Stimulated activated naive CD8-positive, alpha-beta T cell treated with anti-CD3 and anti-CD28 coated beads, Interleukin-15, Interleukin-2, amounts not matched to agents 100 ng/mL and 50 ng/mL, for 24 hours (primary cell): ENCODE data around the gene SLC19A2.
A peak's percentile ranks its signal among the peaks of the same experiment; 100 is the strongest.

Experiments used
- H3K27ac Mint-ChIP-seq: one replicate; pipeline ENCODE4 v1.8.0; 2021; ENCODE audit warnings: mild to moderate bottlenecking, mixed read lengths
- H3K27me3 Mint-ChIP-seq: one replicate; pipeline ENCODE4 v1.8.0; 2021; ENCODE audit warnings: mixed read lengths
- H3K36me3 Mint-ChIP-seq: one replicate; pipeline ENCODE4 v1.8.0; 2021; ENCODE audit warnings: low read depth, mixed read lengths
- H3K4me1 Mint-ChIP-seq: one replicate; pipeline ENCODE4 v1.8.0; 2021; ENCODE audit warnings: low read depth, mixed read lengths
- H3K4me3 Mint-ChIP-seq: one replicate; pipeline ENCODE4 v1.8.0; 2021; ENCODE audit warnings: mild to moderate bottlenecking, mixed read lengths
- H3K9me3 Mint-ChIP-seq: one replicate; pipeline ENCODE4 v1.8.0; 2021; ENCODE audit warnings: mixed read lengths

SLC19A2 gene

GRCh38 chr1:169472738-169473137, 13.0 kb downstream of the SLC19A2 start:
- no peaks in the 10 kb centered on the region for H3K9me3 Mint-ChIP-seq
- H3K4me3 Mint-ChIP-seq = no peak overlapping the region
- peaks cover 13% of the 10 kb centered on the region for H3K36me3 Mint-ChIP-seq
- H3K27me3 Mint-ChIP-seq = no peaks in the 10 kb centered on the region
- H3K27ac Mint-ChIP-seq = no peak overlapping the region
- no peaks in the 10 kb centered on the region for H3K4me1 Mint-ChIP-seq

DNA sequence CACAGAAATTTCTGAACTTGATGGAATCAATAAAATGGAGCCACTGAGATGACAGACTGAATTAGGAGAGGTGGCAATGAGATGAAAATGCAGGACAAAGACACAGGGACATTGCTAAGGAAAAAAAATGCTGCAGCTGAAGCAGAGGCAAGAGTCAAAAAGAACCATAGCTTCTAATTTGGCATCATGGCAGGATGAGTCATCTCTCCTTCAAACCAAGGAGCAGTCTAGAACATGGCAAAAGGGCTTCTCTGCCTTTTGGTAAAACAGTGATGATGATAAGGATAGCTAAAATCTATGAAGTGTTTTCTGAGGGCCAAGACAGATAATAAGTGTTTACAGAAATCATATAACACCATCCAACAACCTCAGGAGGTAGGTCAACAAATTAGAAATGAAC, 16.8 kb downstream of the SLC19A2 start:
- H3K27ac Mint-ChIP-seq = no peak overlapping the region
- no peaks in the 10 kb centered on the region for H3K27me3 Mint-ChIP-seq
- no peaks in the 10 kb centered on the region for H3K9me3 Mint-ChIP-seq
- no peaks in the 10 kb centered on the region for H3K4me1 Mint-ChIP-seq
- H3K4me3 Mint-ChIP-seq = no peak overlapping the region
- H3K36me3 Mint-ChIP-seq = peaks cover 6% of the 10 kb centered on the region

- Mint-ChIP-seq H3K9me3 (no peaks in the 10 kb centered on the region), H3K4me1 (no peaks in the 10 kb centered on the region), H3K4me3 (no peak overlapping the region), H3K27ac (no peak overlapping the region), H3K36me3 (peaks cover 6% of the 10 kb centered on the region), H3K27me3 (no peaks in the 10 kb centered on the region)
Measured at GRCh38 chr1:169466259-169467230, 19.2 kb downstream of the SLC19A2 start.

DNA sequence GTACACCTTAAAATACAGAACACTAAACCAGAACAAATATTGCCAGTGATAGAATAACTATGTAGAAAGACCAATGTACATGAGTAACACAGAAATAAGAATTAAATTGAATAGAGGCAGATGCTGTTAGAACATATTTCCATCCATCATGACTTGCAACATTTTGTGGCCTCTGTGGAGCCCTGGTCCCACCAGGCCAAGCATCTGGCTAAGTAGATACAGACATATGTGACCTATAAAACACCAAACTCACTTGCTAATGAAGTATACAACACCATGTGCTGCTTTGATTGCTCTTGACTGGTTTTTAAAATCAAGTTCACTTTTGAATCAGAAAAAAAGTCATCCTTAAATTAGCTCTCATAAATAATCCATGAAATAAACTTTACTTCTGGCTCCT, 20.5 kb downstream of the SLC19A2 start:
- no peak overlapping the region for H3K4me3 Mint-ChIP-seq
- H3K4me1 Mint-ChIP-seq = peaks cover 10% of the 10 kb centered on the region
- H3K9me3 Mint-ChIP-seq = no peaks in the 10 kb centered on the region
- peaks cover 10% of the 10 kb centered on the region for H3K27me3 Mint-ChIP-seq
- H3K36me3 Mint-ChIP-seq = peaks cover 6% of the 10 kb centered on the region
- H3K27ac Mint-ChIP-seq = no peak overlapping the region

DNA sequence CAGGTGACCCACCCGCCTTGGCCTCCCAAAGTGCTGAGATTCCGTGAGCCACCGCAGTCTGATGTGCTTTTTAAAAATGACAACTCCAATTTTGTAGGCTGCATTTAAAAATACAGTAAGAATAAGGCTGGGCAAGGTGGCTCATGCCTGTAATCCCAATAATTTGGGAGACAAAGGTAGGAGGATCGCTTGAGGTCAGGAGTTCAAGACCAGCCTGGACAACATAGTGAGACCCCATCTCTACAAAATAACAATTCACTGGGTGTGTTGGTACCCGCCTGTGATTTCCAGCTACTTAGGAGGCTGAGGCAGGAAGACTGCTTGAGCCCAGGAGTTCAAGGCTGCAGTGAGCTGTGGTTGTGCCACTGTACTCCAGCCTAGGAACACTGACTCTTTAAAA, 23.4 kb downstream of the SLC19A2 start:
- Mint-ChIP-seq H3K9me3 (peaks cover under 1% of the 10 kb centered on the region), H3K27ac (no peak overlapping the region), H3K4me3 (no peak overlapping the region), H3K36me3 (peaks cover under 1% of the 10 kb centered on the region), H3K4me1 (peaks cover 14% of the 10 kb centered on the region), H3K27me3 (peaks cover 17% of the 10 kb centered on the region)

- peaks cover 14% of the 10 kb centered on the region for H3K4me1 Mint-ChIP-seq
- no peak overlapping the region for H3K4me3 Mint-ChIP-seq
- H3K9me3 Mint-ChIP-seq = peaks cover 9% of the 10 kb centered on the region
- peaks cover 22% of the 10 kb centered on the region for H3K27me3 Mint-ChIP-seq
- H3K27ac Mint-ChIP-seq = no peak overlapping the region
- peaks cover 6% of the 10 kb centered on the region for H3K36me3 Mint-ChIP-seq
Measured at GRCh38 chr1:169461390-169462000, 24.2 kb downstream of the SLC19A2 start.

- peaks cover 18% of the 10 kb centered on the region for H3K4me1 Mint-ChIP-seq
- peak overlapping the region; percentile 70 for H3K4me3 Mint-ChIP-seq
- H3K9me3 Mint-ChIP-seq = peaks cover 10% of the 10 kb centered on the region
- H3K27me3 Mint-ChIP-seq = peaks cover 30% of the 10 kb centered on the region
- H3K36me3 Mint-ChIP-seq = peaks cover 6% of the 10 kb centered on the region
- H3K27ac Mint-ChIP-seq = peak overlapping the region; percentile 16
Measured at GRCh38 chr1:169460191-169460833, 25.4 kb downstream of the SLC19A2 start.

DNA sequence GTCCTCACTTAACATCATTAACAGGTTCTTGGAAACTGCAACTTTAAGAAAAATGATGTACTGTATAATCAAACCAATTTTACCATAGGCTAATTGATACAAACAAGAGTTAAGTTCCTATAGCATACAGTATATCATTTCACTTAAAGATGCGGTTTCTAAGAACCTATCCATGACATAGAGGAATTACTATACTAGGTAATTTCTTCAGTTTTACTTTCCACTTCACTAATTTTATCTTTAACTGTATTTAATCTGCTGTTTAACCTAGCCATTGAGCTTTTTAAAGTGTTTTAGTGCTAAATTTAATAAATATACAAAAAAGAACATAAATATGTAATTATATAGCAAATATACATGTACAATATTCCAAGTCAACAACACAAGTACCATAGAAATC, 28.3 kb downstream of the SLC19A2 start:
- Mint-ChIP-seq H3K36me3 (peaks cover 6% of the 10 kb centered on the region), H3K4me3 (no peak overlapping the region), H3K4me1 (peaks cover 18% of the 10 kb centered on the region), H3K27me3 (peaks cover 41% of the 10 kb centered on the region), H3K27ac (no peak overlapping the region), H3K9me3 (peaks cover 10% of the 10 kb centered on the region)

DNA sequence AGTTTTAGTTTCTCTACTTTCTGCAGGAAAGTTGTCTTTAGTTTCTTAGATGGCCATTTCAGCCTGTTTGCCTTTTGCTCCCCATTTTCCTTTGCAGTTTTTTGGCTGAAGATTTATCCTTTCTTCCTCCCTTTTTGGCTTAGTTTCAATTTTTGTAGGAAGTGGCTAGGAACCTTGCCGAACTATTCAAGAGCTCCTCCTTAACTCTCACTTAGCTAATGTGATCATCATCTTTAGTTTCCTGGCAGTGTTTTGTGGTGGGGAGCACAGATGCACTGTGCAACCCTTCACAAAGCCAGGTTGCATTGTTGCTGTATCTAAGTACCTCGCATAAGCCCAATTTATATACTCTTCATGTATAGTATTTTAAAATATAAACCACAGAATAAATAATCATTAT, 29.7 kb downstream of the SLC19A2 start:
- Mint-ChIP-seq H3K9me3 (peaks cover 10% of the 10 kb centered on the region), H3K4me3 (no peak overlapping the region), H3K36me3 (peaks cover 6% of the 10 kb centered on the region), H3K27ac (no peak overlapping the region), H3K27me3 (peaks cover 45% of the 10 kb centered on the region), H3K4me1 (peaks cover 14% of the 10 kb centered on the region)

GRCh38 chr1:169452921-169453320, 32.8 kb downstream of the SLC19A2 start:
- H3K36me3 Mint-ChIP-seq = peaks cover 6% of the 10 kb centered on the region
- H3K4me1 Mint-ChIP-seq = peaks cover 4% of the 10 kb centered on the region
- H3K9me3 Mint-ChIP-seq = peaks cover 10% of the 10 kb centered on the region
- H3K27ac Mint-ChIP-seq = no peak overlapping the region
- H3K4me3 Mint-ChIP-seq = no peak overlapping the region
- peaks cover 43% of the 10 kb centered on the region for H3K27me3 Mint-ChIP-seq

DNA sequence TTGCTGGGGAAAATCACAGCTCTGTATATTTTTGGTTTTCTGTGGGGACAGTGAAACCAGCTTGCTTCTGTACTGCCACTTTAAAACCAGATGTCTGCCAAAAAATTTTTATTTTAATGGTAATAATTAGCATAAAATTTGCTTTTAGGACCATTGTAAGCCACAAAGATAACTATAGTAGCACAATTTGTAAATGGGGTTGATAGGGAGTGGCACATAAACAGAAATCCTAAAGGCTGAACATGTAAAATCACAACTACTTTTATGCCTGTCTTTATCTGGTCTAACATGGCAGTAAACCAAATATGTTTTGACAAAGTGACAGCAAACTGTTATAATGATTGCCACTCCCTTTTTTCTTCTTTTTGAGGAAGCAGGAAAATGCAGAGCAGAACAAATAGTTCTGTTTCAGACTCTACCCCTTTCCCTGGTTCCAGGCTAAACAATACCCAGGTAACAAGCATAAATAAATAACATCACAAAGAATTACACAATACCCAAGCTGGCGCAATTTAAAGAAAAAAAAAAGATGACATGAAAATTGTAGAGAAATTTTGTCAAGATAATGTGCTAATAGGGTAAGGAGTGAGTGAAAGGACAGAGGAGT, 34.4 kb downstream of the SLC19A2 start:
- H3K4me1 Mint-ChIP-seq = peaks cover 4% of the 10 kb centered on the region
- no peak overlapping the region for H3K4me3 Mint-ChIP-seq
- peaks cover 38% of the 10 kb centered on the region for H3K27me3 Mint-ChIP-seq
- no peaks in the 10 kb centered on the region for H3K36me3 Mint-ChIP-seq
- H3K27ac Mint-ChIP-seq = no peak overlapping the region
- no peaks in the 10 kb centered on the region for H3K9me3 Mint-ChIP-seq

GRCh38 chr1:169443923-169444322, 41.8 kb downstream of the SLC19A2 start:
- H3K36me3 Mint-ChIP-seq = no peaks in the 10 kb centered on the region
- no peak overlapping the region for H3K27ac Mint-ChIP-seq
- H3K4me3 Mint-ChIP-seq = no peak overlapping the region
- peaks cover 20% of the 10 kb centered on the region for H3K27me3 Mint-ChIP-seq
- no peaks in the 10 kb centered on the region for H3K4me1 Mint-ChIP-seq
- H3K9me3 Mint-ChIP-seq = no peaks in the 10 kb centered on the region

- Mint-ChIP-seq H3K27me3 (peaks cover 83% of the 10 kb centered on the region), H3K4me3 (peak within 1 kb of the TSS; percentile 85), H3K36me3 (no peaks in the 10 kb centered on the region), H3K27ac (peak within 1 kb of the TSS; percentile 43), H3K9me3 (peaks cover under 1% of the 10 kb centered on the region), H3K4me1 (peaks cover 11% of the 10 kb centered on the region)
Measured at GRCh38 chr1:169427081-169427641, 58.6 kb downstream of the SLC19A2 start, which contains the start of gene CCDC181. TSS of gene CCDC181 (minus strand) at chr1:169427474. CDS start at chr1:169424927, 2,547 bp downstream.

- no peak overlapping the region for H3K4me3 Mint-ChIP-seq
- peaks cover 83% of the 10 kb centered on the region for H3K27me3 Mint-ChIP-seq
- H3K36me3 Mint-ChIP-seq = no peaks in the 10 kb centered on the region
- H3K27ac Mint-ChIP-seq = no peak overlapping the region
- no peaks in the 10 kb centered on the region for H3K9me3 Mint-ChIP-seq
- H3K4me1 Mint-ChIP-seq = peaks cover 11% of the 10 kb centered on the region
Measured at GRCh38 chr1:169426174-169426705, 59.5 kb downstream of the SLC19A2 start.
